C4-2B (cell line): ENCODE data around the gene IFT25.
"Not testable (repeated sequence)": the region's sequence is repeated elsewhere in the genome, so short reads cannot be mapped to it uniquely, and the experiment has no call there.

Source experiments
- H3K27ac ChIP-seq: fragments of 450-650 bp; 2 replicates; pipeline ENCODE4 v1.5.1; 2017
- CTCF ChIP-seq: fragments of 450-650 bp; conservative IDR thresholded peaks from 2 replicates; pipeline ENCODE4 v1.5.1; 2017; ENCODE audit warnings: mild to moderate bottlenecking
- ZFX ChIP-seq: fragments of 450-650 bp; IDR thresholded peaks from 2 replicates; pipeline ENCODE4 v1.6.1; 2017

The IFT25 gene

GRCh38 chr1:53982034-53982762 is 36.7 kb upstream of the IFT25 start:
- TF ChIP-seq CTCF (no peak), ZFX (no peak)
- H3K27ac ChIP-seq, result no peak overlapping the region

GRCh38 chr1:53981220-53981619 is 35.7 kb upstream of the IFT25 start:
- no peak for TF ChIP-seq CTCF
- TF ChIP-seq ZFX, result no peak
- H3K27ac ChIP-seq, result no peak overlapping the region

DNA sequence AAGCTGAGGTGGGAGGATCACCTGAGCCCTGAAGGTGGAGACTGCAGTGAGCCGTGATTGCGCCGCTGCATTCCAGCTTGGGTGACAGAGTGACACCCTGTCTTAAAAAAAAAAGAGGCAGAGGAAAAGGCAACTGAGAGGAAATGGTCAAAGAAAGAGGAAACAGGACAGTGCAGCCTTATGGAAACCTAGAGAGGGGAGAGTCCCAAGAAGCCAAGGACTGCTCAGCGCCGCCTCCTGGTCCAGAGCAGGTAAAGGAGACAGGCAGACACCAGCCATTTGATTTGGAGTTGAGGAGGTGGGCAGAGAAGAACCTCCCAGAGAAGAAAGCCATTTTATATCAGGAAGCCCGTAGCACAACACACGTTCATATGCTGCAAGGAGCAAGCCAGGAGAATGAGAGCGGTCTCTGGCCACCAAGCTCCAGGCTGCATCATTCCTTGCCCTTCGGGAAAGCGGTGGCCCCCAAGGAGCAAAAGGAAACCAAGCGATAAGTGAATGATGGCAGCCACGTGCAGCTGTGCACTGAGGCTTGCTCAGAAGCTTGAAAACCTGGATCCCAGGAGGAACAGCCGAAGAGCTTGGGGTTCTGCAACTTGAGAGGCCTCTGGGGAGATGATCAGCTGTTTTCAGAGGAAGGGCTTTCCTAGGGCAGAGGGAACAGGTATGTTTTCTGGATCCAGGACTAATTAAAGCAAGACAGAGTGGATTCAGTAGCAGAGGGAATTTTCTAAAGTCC is 34.4 kb upstream of the IFT25 start:
- TF ChIP-seq ZFX (no peak), CTCF (no peak)
- no peak overlapping the region for H3K27ac ChIP-seq

DNA sequence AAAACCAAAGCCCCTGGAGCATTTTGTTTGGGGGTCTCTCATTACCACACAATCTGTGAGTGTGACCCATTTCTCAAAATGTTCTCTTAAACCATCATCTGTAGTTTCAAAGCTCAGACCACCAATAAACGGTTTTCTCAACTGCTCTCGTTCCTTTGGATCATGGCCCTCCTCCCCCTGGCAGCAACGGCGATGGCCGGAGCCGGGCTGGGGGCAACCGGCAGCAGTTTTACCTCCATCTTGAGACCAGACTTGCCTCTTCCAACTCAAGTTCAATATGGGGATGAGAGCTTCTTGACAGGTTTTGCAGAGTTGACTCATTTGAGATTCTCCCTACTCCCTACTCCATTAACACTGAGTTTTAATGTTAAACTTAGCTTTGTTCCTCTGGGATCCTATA is 30.4 kb upstream of the IFT25 start:
- H3K27ac ChIP-seq, result no peak overlapping the region
- TF ChIP-seq CTCF (no peak), ZFX (no peak)

DNA sequence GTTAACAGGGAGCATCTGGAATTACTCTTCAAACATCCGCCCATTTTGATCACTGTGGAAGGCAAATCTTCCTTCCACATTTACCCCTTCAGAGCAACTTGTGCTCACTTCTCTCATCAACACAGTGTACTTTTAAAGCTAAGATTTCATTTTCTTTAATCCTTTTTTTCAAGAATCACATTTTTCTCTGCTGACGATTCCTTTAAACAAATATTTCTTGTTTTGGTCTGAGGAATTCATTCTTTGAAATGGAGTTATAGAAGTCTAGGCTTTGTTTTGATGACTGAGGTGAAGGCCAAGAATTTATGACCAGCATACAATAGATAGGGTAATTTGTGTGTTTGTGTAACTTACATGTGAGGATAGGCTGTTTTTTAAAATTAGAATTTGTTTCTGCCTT is 26.2 kb upstream of the IFT25 start:
- TF ChIP-seq CTCF (no peak), ZFX (no peak)
- no peak overlapping the region for H3K27ac ChIP-seq

- not testable (repeated sequence) for H3K27ac ChIP-seq
These were observed 23.8 kb upstream of the IFT25 start for GRCh38 chr1:53969323-53969722.

- no peak for TF ChIP-seq CTCF
- no peak for TF ChIP-seq ZFX
- H3K27ac ChIP-seq, result no peak overlapping the region
These were observed 22.6 kb upstream of the IFT25 start for GRCh38 chr1:53968125-53968513.
